NT2/D1 (cell line): ENCODE results near the gene AGAP1.

Experiments
- YY1 ChIP-seq: IDR thresholded peaks from 2 replicates; pipeline ENCODE4 v1.6.1; 2011; ENCODE audit not compliant: insufficient read length, insufficient read depth
- ZNF274 ChIP-seq: IDR thresholded peaks from 2 replicates; pipeline ENCODE4 v1.6.1; 2011; ENCODE audit warnings: mild to moderate bottlenecking, low read depth, low read length

- no peak for TF ChIP-seq ZNF274
- no peak for TF ChIP-seq YY1
Measured at GRCh38 chr2:235770909-235771820, 277.3 kb downstream of the AGAP1 start.
